GM10248 (cell line): ENCODE data around the gene ITCH.

Source experiments
- CTCF ChIA-PET: fragments of 300-600 bp; sonication (Branson Sonifier 250); formaldehyde crosslinking; extraction: SDS; loops from one replicate; lab custom pipeline; 2021; ENCODE audit warnings: antibody characterized with exemption; lab: Yijun Ruan, JAX
- POLR2A ChIA-PET: fragments of 350-650 bp; sonication (Branson Sonifier 250); formaldehyde crosslinking; extraction: SDS; loops from one replicate; lab custom pipeline; 2020; ENCODE audit warnings: antibody characterized with exemption; lab: Yijun Ruan, JAX
- DNase-seq: peaks from one replicate; pipeline ENCODE4 v3.0.0; 2012; ENCODE audit errors: extremely low spot score
- TF ChIP-seq, protein P1 (sequence below): IDR thresholded peaks from 2 replicates; pipeline ENCODE4 v1.5.1; 2012; ENCODE audit warnings: mild to moderate bottlenecking, low read depth; ENCODE audit errors: extremely low read depth, missing control alignments, control extremely low read depth

Gene ITCH

DNA sequence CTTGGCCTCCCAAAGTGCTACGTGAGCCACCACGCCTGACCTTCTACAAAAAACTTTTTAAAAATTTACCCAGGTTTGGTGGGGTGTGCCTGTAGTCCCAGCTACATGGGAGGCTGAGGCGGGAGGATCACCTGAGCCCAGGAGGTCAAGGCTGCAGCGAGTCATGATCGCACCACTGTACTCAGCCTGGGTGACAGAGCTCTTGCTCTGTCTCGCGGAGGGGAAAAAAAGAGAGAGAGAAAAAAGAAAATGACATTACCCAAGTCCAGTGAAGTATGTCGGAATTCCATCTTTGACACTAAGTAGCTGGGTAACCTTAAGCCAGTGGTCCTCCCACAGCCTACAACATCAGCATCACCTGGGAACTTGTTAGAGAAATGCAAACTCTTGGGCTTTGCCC is 176.7 kb downstream of the ITCH start:
- CTCF ChIA-PET = interaction anchor here (1.0 to 6.4 kb wide), 12 partner anchors 8 to 229 kb away, joined by 3 to 56 read pairs (median 9); partner anchors contain the start of gene DYNLRB1
- POLR2A ChIA-PET = no interaction called here
- TF ChIP-seq, protein P1, sequence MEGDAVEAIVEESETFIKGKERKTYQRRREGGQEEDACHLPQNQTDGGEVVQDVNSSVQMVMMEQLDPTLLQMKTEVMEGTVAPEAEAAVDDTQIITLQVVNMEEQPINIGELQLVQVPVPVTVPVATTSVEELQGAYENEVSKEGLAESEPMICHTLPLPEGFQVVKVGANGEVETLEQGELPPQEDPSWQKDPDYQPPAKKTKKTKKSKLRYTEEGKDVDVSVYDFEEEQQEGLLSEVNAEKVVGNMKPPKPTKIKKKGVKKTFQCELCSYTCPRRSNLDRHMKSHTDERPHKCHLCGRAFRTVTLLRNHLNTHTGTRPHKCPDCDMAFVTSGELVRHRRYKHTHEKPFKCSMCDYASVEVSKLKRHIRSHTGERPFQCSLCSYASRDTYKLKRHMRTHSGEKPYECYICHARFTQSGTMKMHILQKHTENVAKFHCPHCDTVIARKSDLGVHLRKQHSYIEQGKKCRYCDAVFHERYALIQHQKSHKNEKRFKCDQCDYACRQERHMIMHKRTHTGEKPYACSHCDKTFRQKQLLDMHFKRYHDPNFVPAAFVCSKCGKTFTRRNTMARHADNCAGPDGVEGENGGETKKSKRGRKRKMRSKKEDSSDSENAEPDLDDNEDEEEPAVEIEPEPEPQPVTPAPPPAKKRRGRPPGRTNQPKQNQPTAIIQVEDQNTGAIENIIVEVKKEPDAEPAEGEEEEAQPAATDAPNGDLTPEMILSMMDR = no peak
- no peak for DNase-seq

DNA sequence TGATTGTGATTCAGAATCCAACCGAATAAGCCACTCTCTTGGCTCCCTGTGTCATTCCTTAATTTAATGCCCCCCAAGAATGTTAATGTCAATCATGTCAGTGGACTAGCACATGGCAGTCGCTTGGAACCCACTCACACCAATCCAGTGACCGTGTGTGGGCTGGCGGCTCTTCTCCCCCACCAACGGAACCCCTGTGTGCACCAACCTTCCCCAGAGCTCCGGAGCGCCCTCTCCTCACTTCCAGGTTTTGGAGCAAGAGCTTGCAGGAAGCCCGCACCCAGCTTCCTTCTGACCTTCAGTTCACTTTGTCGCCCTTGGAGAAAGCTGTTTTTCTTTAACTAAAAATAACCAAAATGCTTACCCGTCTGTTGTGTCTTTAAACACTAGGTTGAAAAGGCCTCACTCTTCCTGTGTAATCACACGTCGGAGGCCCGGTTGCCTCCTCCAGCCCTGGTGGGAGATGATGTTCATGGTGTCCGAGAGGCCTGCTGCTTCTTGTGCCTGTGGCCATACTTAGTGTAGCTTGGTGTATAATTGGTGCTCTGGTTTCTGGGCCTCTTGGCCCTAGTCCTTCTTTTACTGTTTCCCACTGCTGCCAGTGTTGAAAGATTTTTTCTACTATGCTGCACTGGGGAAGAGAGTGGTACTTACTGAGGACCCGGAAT is 177.7 kb downstream of the ITCH start:
- ChIA-PET POLR2A (no interaction called here), CTCF (interaction anchor here (0.7 to 6.4 kb wide), 4 partner anchors 9 to 228 kb away, joined by 3 to 56 read pairs (median 33); no protein-coding TSS in a partner anchor)
- no peak for DNase-seq
- TF ChIP-seq, protein P1 = no peak

DNA sequence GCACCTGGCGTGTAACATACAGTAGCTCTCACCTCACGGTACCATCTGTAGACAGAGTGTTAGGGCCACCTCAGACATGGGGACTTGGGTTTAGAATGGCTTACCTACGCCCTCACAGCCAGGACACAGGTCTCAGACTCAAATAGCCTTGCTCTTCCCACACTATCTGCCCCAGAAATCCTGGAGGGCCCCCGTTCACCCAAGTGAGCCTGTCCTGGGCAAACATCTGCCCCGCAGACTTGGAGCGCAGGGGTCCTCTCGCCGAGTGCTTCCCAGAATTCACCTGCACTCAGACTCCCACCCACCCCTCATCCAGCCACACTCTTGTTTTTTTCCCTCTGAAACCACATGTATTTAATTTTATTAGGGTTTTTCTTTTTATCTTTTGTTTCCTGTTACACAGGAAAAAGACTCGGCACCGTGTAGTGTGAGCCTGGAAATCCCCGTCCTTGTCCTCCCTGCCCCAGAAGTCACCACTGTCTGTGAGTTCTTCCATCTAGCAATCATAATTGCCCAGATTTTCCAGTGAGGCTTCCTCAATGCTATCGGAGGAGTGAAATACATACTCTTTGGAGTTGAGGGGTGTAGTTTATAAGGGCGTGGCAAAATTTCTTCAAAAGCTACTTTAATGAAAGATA is 178.3 kb downstream of the ITCH start:
- POLR2A ChIA-PET = no interaction called here
- TF ChIP-seq, protein P1 = no peak
- DNase-seq = no peak
- CTCF ChIA-PET = interaction anchor here (0.7 to 6.4 kb wide), 3 partner anchors 8 to 167 kb away, joined by 3 to 56 read pairs (median 13); no protein-coding TSS in a partner anchor

DNA sequence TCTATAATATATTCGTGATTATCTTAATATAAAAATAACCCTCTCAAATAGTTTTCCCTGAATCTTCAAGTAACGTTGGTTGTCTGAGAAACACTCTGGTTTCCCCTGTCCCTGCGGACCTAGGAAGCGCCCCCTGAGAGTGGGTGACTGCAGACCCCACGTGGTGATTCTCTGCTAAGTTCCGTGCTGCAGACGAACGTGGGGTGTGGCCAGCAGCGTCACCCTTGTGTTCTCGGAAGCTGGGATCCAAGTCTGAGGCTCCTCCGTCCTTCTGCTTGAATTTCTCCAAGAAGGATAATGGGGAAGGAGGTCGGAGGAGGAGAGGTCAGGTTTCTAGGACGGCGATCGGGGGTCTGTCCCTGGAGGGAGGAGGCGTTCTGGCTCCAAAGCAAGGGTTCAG is 178.8 kb downstream of the ITCH start:
- CTCF ChIA-PET = interaction anchor here (1.5 to 6.4 kb wide), 2 partner anchors 166 to 228 kb away, joined by 8 to 56 read pairs; no protein-coding TSS in a partner anchor

DNA sequence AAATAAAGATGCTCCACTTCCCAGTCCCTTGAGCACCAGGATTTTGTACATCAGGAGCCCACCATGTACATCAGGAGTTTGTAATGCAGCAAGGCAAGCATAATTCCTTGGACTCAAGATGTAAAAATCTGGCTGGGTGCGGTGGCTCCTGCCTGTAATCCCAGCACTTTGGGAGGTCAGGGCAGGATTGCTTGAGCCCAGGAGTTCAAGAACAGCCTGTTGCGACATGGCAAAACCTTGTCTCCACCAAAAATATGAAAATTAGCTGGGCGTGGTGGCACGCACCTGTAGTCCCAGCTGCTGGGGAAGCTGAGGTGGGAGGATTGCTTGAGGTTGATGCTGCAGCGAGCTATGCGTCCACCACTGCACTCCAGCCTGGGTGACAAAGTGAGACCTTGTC is 179.4 kb downstream of the ITCH start:
- no peak for DNase-seq
- ChIA-PET POLR2A (no interaction called here), CTCF (interaction anchor here (1.3 to 1.5 kb wide), 2 partner anchors 16 to 227 kb away, joined by 4 to 8 read pairs; partner anchors contain the start of gene MAP1LC3A)
- TF ChIP-seq, protein P1 = no peak

More for the DNA sequence above, 178.8 kb downstream of the ITCH start:
- no peak for DNase-seq
- POLR2A ChIA-PET = no interaction called here
- TF ChIP-seq, protein P1 = no peak

DNA sequence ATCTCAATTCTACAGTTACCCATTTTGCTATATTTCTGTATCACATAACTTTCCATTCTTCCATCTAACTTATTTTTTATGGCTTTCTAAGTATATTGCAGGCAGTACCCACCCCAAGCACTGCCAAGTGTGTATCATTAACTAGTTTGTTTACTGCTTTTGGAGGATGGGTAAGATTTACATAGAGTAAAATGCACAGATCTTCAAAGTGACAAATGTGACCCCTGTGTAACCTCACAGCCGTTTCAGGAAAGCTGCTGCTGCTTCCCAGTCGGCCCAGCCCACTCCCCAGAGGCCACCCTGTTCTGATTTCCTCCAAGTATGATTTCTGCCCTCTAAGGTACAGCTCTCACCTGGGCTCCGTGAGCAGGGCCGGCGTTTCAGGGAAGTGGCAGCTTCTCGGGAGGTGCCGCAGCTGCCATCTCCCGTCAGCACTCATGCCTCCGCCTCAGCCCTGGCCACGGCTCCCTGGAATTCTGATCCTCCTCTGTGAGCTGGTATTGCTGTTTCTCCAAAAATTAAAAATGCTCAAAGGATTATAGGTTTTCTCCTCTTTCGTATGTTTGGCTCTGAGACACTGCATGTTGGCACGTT is 180.5 kb downstream of the ITCH start:
- DNase-seq = no peak
- ChIA-PET CTCF (interaction anchor here (0.9 to 1.6 kb wide), 6 partner anchors 15 to 231 kb away, joined by 3 to 8 read pairs (median 6); partner anchors contain the start of genes DYNLRB1 and MAP1LC3A), POLR2A (no interaction called here)
- TF ChIP-seq, protein P1 = no peak
